GM12892 (cell line): ENCODE results near the gene PSTPIP1.

Experiments used
- DNase-seq: peaks from one replicate; pipeline ENCODE4 v3.0.0; 2011; ENCODE audit not compliant: insufficient read length
- FAIRE-seq: peaks from 2 replicates; lab custom pipeline; 2011; peaks lifted over from hg19 to GRCh38; lab: Jason Lieb, UNC
- POLR2A ChIP-seq: IDR thresholded peaks from 2 replicates; pipeline ENCODE4 v1.6.1; 2011; ENCODE audit warnings: low read depth, low read length, control low read depth
- POLR2AphosphoS5 ChIP-seq: IDR thresholded peaks from 2 replicates; pipeline ENCODE4 v1.6.1; 2011; ENCODE audit warnings: low read depth, low read length, control low read depth
- TAF1 ChIP-seq: IDR thresholded peaks from 2 replicates; pipeline ENCODE4 v1.6.1; 2011; ENCODE audit warnings: low read depth, mild to moderate bottlenecking, control low read depth, low read length, borderline replicate concordance

The PSTPIP1 gene

DNA sequence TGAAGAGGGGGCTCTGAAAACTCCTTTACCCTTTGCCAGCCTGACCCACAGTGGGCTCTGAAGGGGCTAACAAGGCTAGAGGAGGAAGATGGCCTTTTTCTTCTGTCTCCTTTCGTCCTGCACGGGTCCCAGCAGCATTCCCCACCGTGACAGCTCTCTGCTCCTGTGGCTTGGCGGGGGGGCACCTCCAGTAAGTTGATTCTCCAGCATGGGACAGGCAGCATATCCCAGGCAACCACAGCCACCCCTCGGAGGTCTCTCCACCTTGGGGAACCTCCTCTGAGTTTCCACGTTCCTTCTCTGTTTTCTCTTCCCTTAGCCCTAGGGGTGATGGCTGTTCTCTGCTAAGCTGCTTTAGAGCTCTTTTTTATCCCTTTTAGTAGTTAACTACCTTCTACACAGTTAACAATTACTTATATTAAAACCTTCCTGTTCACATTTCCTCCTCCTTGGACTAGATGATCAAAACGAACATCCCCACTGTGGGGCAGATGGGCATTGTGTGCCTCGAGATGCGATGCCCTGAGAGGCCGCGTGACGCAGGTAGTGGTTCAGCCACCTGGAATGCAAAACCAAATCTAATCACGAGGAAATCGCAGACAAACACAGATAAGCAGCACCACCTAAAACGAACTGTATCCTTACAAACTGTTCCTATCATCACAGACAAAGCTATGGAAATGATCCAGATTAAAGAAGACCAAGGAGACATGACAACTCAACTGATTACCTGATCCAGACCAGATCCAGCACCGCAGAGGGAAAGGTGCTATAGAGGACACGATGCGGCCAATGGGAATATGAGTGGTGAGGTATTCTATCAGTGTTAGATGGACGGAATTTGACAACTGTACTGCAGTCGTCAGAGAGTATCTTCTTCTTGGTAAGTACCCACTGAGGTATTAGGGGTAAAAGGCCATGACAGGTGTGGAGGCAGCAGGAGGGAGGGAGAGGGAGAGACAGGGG is 48.3 kb downstream of the PSTPIP1 start:
- TF ChIP-seq POLR2AphosphoS5 = no peak
- no peak for TF ChIP-seq POLR2A
- no peak for TF ChIP-seq TAF1
- FAIRE-seq (no peak), DNase-seq (no peak)

DNA sequence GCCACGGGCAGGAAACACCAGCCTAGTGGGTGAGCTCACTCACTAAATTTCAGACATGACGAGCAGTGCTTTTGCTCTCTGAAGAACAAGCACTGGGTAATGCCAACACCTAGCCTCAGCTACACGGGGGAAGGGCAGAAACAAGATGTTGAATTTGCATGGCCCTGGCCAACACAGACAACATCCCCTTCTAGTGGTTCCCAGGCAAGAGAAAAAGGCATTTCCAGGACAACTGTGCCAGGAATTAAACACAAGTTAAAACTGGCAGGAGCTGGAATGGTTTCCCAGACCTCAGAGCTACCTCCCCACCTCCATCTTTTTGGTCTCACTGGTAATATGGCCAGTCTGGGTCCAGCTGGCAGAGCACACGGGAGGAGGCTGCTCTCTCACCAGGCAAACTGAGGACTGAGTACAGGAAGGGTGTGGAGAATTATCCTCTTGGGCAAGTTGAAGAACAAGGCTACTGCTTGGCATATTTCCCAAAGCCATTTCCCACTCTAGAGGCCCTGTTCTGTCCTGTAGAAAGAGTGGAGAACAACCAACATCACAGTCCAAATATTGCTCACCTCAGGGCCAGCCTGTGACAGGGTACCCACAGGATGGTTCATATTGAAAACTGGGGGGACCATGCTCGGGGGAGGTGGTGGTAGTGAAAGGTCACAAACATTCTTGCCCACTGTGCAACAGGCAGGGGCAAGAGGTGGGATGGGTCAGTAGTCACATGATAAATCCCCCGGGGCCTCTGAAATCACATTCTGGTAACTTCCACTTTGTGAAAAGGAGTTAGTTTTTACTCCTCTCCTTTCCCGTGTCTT is 49.5 kb downstream of the PSTPIP1 start:
- TF ChIP-seq POLR2AphosphoS5 (no peak), TAF1 (no peak), POLR2A (no peak)
- DNase-seq (no peak), FAIRE-seq (no peak)

GRCh38 chr15:77045985-77046384 is 51.1 kb downstream of the PSTPIP1 start:
- DNase-seq (no peak), FAIRE-seq (no peak)
- TF ChIP-seq TAF1 (no peak), POLR2AphosphoS5 (no peak), POLR2A (no peak)

GRCh38 chr15:77046704-77047412 is 51.9 kb downstream of the PSTPIP1 start:
- no peak for DNase-seq
- no peak for FAIRE-seq
- TF ChIP-seq POLR2A = no peak
- no peak for TF ChIP-seq TAF1
- no peak for TF ChIP-seq POLR2AphosphoS5

DNA sequence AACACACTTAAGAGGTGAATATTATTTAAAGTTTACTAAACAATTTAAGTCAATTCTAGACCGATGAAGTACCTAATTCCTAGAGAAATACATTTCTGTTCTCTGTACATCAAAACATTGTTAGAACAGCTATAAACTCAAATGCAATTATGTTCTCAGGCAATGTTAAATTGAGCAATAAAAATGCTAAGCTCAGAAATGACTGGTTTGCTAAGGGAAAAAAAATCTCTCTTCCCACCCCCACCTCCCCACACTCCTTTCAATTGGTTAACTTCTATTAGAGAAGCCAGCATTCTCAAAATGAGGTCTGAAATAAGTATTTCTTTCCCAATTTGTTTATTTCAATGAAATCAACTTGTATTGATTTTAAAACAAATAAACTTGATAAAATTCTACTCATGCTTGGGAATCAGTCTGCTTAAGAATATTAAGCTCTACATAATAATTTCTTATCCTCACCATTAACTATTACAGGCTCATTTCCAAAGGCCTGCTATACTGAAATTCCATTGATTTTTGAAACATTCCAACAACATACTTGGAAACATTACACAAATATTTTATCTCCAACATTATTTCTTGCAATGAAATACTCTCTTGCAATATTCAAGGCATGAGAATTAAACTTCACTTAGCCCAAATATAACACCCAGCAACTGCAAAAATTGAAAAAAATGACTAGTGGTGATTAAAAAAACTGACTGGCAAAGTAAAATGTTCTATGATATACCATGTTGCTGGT is 53.4 kb downstream of the PSTPIP1 start:
- DNase-seq (no peak), FAIRE-seq (no peak)
- TF ChIP-seq POLR2A (no peak), POLR2AphosphoS5 (no peak), TAF1 (no peak)

DNA sequence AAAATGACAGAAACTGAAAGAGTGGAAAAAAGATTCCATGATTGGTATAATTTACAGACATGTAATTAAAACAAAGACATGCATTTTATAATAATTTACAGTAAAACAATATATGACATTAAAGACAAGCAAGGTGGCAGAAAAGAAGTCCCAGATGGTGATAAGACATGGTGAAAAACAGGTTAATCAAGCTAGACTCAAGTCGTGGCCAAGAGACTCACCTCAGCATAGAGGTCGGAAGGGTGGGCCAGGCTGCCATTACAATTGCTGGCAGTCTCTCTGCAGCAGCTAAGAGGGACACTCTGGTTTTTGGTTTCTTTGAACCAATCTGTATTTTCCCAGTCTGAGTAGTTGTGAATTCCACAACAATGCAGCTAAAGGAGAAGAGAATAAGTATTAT is 57.6 kb downstream of the PSTPIP1 start:
- TF ChIP-seq POLR2AphosphoS5 = no peak
- TF ChIP-seq POLR2A = no peak
- no peak for TF ChIP-seq TAF1
- FAIRE-seq (no peak), DNase-seq (no peak)

GRCh38 chr15:77053709-77054108 is 58.8 kb downstream of the PSTPIP1 start:
- TF ChIP-seq TAF1 (no peak), POLR2A (no peak), POLR2AphosphoS5 (no peak)
- no peak for FAIRE-seq
- DNase-seq = no peak

- TF ChIP-seq POLR2AphosphoS5 = no peak
- no peak for TF ChIP-seq TAF1
- TF ChIP-seq POLR2A = no peak
- DNase-seq (no peak), FAIRE-seq (no peak)
Observed at GRCh38 chr15:77057072-77057471, 62.1 kb downstream of the PSTPIP1 start.

DNA sequence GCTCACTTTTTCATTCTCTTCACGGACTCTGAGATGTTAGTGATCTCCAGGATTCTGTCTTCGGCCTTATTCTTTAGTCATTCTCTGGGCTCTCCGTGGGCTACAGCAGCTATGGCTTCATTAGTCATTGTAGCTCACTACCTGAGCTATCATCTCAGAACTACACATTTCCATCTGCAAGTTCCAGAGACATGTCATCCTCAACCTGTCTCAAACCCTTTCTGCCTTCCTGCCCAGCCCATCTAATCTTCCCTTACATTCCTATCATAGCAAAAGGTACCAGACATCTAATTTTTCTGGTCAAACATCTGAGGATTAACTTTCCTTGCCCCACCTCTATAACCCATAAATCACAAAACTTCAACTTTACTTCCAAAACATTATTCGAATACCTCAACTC is 62.8 kb downstream of the PSTPIP1 start:
- DNase-seq = no peak

DNA sequence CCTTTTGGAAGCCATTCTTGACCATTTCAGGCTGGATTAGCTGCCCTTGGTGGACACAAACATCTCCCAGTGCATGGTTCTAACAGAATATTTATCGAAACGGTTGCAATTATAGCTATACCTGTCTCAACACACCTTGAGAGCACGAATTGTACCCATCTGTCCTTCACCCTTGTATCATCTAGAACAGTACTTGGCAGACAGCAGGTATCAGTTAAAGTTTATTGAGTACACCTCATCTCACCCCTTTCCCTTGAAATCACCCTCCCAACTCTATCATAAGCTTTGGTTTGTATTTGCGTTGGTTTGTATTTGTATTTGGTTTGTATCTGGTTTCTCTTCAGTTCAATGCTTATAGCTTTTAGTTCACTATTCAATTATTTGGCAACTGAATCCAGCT is 63.5 kb downstream of the PSTPIP1 start:
- DNase-seq (no peak), FAIRE-seq (no peak)
- TF ChIP-seq TAF1 (no peak), POLR2A (no peak), POLR2AphosphoS5 (no peak)

More for the DNA sequence above, 62.8 kb downstream of the PSTPIP1 start:
- FAIRE-seq = no peak
- TF ChIP-seq TAF1 (no peak), POLR2A (no peak), POLR2AphosphoS5 (no peak)
